HUES48 (cell line): ENCODE data around the gene DIP2B.

Experiments
- H3K27ac ChIP-seq: one replicate; pipeline ENCODE4 v1.7.0; 2013; ENCODE audit warnings: low read depth, low read length, inconsistent platforms
- H3K27me3 ChIP-seq: 2 replicates; pipeline ENCODE4 v1.6.1; 2013; ENCODE audit warnings: mild to moderate bottlenecking, low read length; ENCODE audit not compliant: control insufficient read depth, insufficient read depth
- H3K36me3 ChIP-seq: 2 replicates; pipeline ENCODE4 v1.6.1; 2013; ENCODE audit warnings: low read length; ENCODE audit not compliant: control insufficient read depth, insufficient read depth
- H3K4me1 ChIP-seq: 2 replicates; pipeline ENCODE4 v1.6.1; 2013; ENCODE audit warnings: mild to moderate bottlenecking, low read length; ENCODE audit not compliant: control insufficient read depth, insufficient read depth
- H3K4me3 ChIP-seq: 2 replicates; pipeline ENCODE4 v1.5.1; 2013; ENCODE audit warnings: mild to moderate bottlenecking, low read depth, low read length
- H3K9ac ChIP-seq: 2 replicates; pipeline ENCODE4 v1.6.1; 2013; ENCODE audit warnings: mild to moderate bottlenecking, low read depth, low read length, moderate library complexity
- H3K9me3 ChIP-seq: 2 replicates; pipeline ENCODE4 v1.6.1; 2013; ENCODE audit warnings: low read length; ENCODE audit not compliant: control insufficient read depth, insufficient read depth

Gene DIP2B

DNA sequence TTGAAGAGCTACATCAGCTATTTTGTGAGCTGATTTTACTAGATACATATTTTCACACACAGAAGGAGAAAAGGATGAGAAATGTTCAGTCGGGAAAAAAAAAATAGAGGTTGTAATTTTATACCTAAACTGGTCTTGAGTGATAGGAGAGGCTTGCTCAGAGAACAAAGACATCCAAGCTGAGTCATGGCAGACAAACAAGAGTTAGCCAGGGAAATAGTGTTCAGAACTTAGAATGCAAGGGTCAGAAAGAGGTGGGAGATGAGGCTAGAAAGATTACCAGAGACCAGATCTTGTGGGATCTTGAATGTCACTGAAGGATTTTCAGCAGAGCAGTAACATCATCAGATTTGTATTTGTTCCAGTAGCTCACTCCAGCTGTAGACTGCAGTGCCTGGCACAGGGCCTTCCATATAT lies 137.3 kb downstream of the DIP2B start:
- Histone ChIP-seq H3K27me3 (no peaks in the 10 kb centered on the region), H3K9me3 (no peaks in the 10 kb centered on the region), H3K27ac (no peak overlapping the region), H3K4me1 (0 out of 2 replicates have a peak, but pooled peaks cover 1% of the 10 kb centered on the region), H3K4me3 (no peak overlapping the region), H3K36me3 (peaks cover 4% of the 10 kb centered on the region; the same call in 1 of the 2 replicates), H3K9ac (no peak overlapping the region)

DNA sequence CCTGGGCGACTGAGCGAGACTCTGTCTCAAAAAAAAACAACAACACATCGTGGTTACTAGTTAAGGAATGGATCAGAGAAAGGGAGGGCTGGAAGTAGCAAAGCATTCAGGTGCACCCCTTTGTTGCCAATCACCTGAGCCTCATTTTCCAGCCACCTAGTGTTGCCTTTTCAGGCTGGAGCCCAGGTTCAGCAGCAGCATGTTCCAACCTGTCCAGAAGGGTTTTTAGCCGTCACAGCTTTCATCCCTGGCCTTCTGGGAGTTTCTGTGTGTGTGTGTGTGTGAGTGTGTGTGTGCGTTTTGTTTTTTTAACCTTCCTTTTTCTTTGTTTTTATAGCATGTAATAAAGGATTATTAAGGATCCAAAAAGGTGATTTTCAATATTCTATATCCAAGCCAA lies 138.0 kb downstream of the DIP2B start:
- Histone ChIP-seq H3K4me3 (no peak overlapping the region), H3K27me3 (no peaks in the 10 kb centered on the region), H3K9ac (no peak overlapping the region), H3K27ac (no peak overlapping the region), H3K4me1 (0 out of 2 replicates have a peak, but pooled peaks cover 6% of the 10 kb centered on the region), H3K36me3 (peaks cover 4% of the 10 kb centered on the region; the same call in 1 of the 2 replicates), H3K9me3 (no peaks in the 10 kb centered on the region)

DNA sequence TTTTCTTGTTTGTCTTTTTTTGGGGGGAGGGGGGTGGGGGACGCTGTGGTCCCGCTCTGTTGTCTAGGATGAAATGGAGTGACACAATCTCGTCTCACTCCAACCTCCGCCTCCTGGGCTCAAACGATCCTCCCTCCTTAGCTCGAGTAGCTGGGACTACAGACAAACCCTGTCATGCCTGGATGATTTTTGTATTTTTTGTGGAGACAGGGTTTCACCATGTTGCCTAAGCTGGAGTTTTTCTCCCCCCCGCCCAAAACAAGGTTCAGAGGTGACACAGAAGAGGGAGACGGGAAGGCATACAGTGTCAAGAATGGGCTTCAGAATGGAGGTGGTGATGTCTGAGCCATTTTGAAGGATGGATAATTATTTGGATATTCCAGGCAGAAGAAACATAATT lies 142.2 kb downstream of the DIP2B start:
- no peaks in the 10 kb centered on the region for H3K27me3 ChIP-seq
- H3K27ac ChIP-seq = no peak overlapping the region
- 0 out of 2 replicates have a peak, but pooled peaks cover 6% of the 10 kb centered on the region for H3K4me1 ChIP-seq
- H3K4me3 ChIP-seq = no peak overlapping the region
- H3K36me3 ChIP-seq = peaks cover 4% of the 10 kb centered on the region; the same call in 1 of the 2 replicates
- H3K9ac ChIP-seq = no peak overlapping the region
- no peaks in the 10 kb centered on the region for H3K9me3 ChIP-seq

DNA sequence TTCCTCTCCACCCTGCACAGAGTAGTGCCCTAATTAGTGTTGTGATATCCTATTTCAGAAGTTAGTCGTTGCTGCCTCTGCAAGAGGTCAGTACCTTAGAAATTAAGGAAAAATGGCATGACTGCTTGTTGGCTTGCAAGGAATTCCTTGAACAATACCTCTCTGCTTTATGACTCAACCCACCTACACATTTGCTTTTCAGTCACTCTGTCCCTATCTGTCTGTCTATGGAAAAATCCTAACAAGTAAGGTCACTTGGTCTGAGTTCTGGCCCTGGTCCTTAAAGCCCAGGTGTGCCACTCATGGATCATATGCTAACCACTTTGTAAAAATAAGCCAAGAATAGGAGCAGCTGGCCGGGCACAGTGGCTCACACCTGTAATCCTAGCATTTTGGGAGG lies 142.7 kb downstream of the DIP2B start:
- Histone ChIP-seq H3K27ac (no peak overlapping the region), H3K27me3 (no peaks in the 10 kb centered on the region), H3K4me3 (no peak overlapping the region), H3K9me3 (no peaks in the 10 kb centered on the region), H3K4me1 (0 out of 2 replicates have a peak, but pooled peaks cover 6% of the 10 kb centered on the region), H3K36me3 (peaks cover 4% of the 10 kb centered on the region; the same call in 1 of the 2 replicates), H3K9ac (no peak overlapping the region)

DNA sequence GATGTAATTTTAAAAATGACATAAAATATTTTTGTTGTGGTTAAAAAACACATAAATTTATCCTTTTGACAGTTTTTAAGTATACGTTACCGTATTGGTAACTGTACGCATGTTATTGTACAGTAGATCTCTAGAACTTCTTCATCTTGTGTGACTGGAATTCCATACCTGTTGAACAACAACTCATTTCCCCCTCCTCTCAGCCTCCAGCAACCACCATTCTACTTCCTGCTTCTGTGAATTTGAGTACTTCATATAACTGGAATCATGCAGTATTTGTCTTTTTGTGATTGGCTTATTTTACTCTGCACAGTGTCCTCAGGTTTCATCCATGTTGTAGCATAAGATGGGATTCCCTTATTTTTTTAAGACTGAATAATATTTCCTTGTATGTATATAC lies 145.5 kb downstream of the DIP2B start:
- no peaks in the 10 kb centered on the region for H3K27me3 ChIP-seq
- no peak overlapping the region for H3K27ac ChIP-seq
- H3K9ac ChIP-seq = no peak overlapping the region
- no peaks in the 10 kb centered on the region for H3K9me3 ChIP-seq
- no peaks in the 10 kb centered on the region for H3K36me3 ChIP-seq
- 0 out of 2 replicates have a peak, but pooled peaks cover 6% of the 10 kb centered on the region for H3K4me1 ChIP-seq
- no peak overlapping the region for H3K4me3 ChIP-seq

DNA sequence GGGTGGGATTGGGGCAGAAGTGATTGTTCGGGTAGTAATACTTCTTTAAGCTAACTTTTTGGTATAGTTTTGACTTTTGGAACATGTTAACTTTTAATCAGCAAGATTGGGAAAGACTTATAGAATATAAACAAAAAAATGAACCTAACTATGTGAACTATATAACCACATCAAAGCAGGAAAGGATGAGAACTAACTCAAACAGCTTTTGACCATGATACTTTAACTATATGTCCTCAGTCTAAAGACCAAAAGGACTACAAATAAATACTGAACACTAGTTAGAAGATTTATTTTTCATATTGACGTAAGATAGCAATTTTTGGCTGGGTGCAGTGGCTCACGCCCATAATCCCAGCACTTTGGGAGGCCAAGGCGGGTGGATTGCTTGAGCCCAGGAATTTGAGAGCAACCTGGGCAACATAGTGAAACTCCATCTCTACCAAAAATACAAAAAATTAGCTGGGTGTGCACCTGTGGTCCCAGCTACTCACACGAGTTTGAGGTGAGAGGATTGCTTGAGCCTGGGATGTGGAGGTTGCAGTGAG lies 150.7 kb downstream of the DIP2B start:
- H3K36me3 ChIP-seq = peaks cover 5% of the 10 kb centered on the region; the same call in 1 of the 2 replicates
- H3K27ac ChIP-seq = no peak overlapping the region
- H3K4me1 ChIP-seq = peaks cover 7% of the 10 kb centered on the region; the same call in 1 of the 2 replicates
- no peak overlapping the region for H3K4me3 ChIP-seq
- H3K9ac ChIP-seq = no peak overlapping the region
- H3K27me3 ChIP-seq = no peaks in the 10 kb centered on the region
- H3K9me3 ChIP-seq = no peaks in the 10 kb centered on the region

DNA sequence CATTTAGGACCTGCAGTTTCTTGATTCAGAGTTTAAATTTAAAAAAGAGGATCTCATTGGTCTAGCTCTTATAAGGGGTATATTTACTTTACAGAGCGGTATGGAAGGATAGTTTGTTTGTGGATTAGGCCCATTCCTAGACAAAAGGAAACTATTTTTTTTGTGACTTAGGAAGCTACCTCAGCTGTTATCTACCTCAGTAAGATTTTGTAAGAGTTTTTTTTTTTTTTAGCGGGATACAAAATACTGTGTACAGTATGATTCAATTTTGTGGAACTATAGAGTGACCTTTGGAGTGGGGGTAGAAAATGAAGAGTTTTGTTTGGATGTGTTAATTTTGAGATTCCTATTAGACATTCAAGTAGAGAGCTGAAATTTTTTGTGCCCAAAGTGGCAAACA lies 154.5 kb downstream of the DIP2B start:
- no peaks in the 10 kb centered on the region for H3K27me3 ChIP-seq
- H3K4me3 ChIP-seq = no peak overlapping the region
- H3K27ac ChIP-seq = no peak overlapping the region
- no peaks in the 10 kb centered on the region for H3K9me3 ChIP-seq
- no peak overlapping the region for H3K9ac ChIP-seq
- H3K4me1 ChIP-seq = peaks cover 11% of the 10 kb centered on the region; the same call in 1 of the 2 replicates
- H3K36me3 ChIP-seq = peaks cover 6% of the 10 kb centered on the region; the same call in 1 of the 2 replicates

DNA sequence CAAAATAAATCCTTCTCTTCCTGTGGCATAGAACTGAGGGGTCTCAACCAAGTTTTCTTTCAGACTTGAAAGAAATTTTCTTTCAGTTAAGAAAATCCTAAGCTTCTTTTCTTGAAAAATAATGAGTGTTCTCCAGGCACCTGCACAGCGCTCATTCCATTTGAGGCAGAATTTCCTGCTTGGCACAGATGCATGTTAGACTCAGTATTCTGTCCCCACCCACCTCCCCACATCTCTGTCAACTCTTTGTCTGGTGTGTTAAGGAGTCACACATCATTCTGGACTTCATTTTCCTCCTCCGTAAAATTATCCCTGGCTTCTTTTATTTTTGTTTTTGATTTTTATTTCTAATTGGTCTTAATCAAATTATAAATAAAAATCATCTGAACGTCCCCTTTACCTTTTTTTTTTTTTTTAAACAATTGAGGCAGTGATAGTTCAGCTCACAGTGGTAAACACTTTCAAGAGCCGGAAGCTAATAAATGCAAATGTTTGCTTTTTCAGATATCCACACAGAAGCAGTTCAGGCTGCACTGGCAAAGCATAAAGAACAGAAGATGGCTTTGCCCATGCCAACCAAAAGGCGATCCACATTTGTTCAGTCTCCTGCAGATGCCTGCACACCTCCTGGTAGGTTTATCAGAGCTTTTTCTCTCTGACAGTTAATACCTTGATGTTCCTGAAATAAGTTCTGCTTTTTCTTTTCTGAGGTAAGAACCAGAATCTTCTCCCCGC lies 155.1 kb downstream of the DIP2B start:
- Histone ChIP-seq H3K4me1 (peaks cover 11% of the 10 kb centered on the region; the same call in 1 of the 2 replicates), H3K36me3 (peaks cover 6% of the 10 kb centered on the region; the same call in 1 of the 2 replicates), H3K27ac (no peak overlapping the region), H3K4me3 (no peak overlapping the region), H3K9ac (no peak overlapping the region), H3K27me3 (no peaks in the 10 kb centered on the region), H3K9me3 (no peaks in the 10 kb centered on the region)

DNA sequence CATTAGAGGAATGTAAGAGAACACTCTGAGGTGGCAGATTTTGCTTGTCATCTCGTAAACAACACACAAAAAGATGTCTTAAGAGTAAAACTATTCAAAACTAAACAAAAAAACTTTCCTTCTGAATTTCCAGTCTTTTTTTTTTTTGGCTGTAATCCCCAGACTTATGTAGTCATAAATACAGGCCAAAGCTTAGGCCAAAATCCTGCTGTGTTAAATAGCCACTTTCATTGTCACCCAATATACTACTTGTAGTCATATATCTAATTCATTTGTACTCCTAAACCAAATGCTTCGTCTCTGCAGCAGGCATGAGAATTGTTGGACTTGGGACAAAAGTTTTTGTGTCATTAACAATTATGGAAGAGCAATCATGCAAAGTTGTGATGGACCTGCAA lies 155.6 kb downstream of the DIP2B start:
- Histone ChIP-seq H3K4me1 (peaks cover 11% of the 10 kb centered on the region; the same call in 1 of the 2 replicates), H3K27ac (no peak overlapping the region), H3K9ac (no peak overlapping the region), H3K27me3 (no peaks in the 10 kb centered on the region), H3K4me3 (no peak overlapping the region), H3K9me3 (no peaks in the 10 kb centered on the region), H3K36me3 (peaks cover 6% of the 10 kb centered on the region; the same call in 1 of the 2 replicates)

DNA sequence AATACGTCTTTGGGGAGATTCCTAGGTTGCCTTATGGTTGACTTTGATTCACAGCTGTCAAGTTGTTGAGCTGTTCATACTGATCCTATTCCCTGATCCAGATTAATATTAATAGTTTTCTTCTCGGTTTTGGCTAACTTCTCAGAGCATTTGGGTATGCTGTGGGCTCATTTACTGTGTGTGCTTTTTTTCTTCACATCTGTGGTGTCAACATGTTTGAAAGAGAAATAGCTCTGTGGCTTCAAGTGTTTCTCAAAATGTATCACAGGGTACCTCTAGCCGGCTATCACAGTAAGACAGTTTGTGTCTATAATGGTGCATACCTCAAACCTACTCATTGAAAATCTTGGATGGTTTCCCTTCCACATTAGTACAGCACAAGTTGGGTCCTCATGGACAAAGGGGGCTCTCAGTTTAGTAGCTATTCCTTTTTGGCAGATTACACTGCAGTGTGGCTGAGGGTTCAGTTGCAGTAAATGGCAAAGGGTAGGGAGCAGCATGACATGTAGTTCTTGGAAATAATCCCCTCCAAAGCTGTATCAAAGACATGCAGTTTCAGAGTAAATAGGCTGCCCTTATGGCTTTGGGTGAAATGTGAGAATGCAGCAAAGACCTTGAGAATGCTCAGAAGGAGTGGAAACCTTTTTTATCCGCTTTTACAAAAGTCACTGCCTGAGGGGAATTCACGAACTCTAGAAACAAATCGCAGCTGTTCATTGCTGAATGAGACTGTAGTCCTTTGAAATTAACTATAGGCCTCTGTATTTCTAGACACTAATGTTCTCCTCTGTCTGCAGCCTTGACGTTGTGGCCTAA lies 156.7 kb downstream of the DIP2B start:
- H3K9me3 ChIP-seq = no peaks in the 10 kb centered on the region
- no peak overlapping the region for H3K9ac ChIP-seq
- H3K4me3 ChIP-seq = no peak overlapping the region
- H3K27ac ChIP-seq = no peak overlapping the region
- H3K36me3 ChIP-seq = peaks cover 6% of the 10 kb centered on the region; the same call in 1 of the 2 replicates
- H3K4me1 ChIP-seq = peaks cover 11% of the 10 kb centered on the region; the same call in 1 of the 2 replicates
- H3K27me3 ChIP-seq = no peaks in the 10 kb centered on the region
